Ecto neural progenitor cell (in vitro differentiated cells): Measurements from ENCODE around the gene NUP205.

Experiments used
- DNase-seq: peaks from one replicate; pipeline ENCODE4 v3.0.0-alpha.2; 2018; ENCODE audit warnings: low spot score

The NUP205 gene

GRCh38 chr7:135552148-135552547, 5.6 kb upstream of the NUP205 start:
- DNase-seq, result no peak

DNA sequence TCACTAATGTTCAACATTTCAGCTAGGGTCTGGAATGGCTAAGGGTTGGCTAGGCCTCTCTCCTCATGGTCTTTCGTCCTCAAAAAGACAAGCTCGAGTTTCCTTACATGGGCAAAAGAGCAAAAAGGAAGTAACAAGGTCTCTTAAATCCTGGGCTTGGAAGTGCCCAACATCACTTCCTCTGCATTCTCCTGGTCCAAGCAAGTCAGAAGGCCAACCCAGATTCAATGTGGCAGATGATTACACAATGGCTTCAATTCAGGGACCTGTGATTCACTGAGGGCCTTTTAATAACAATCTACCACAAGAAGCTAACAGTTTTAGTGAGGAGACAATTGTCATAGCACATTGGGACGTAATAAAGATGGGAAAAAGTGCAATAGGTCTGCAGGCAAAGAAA, 4.4 kb upstream of the NUP205 start:
- no peak for DNase-seq

GRCh38 chr7:135558337-135558767, 635 bp downstream of the NUP205 start:
- peak; percentile 63 for DNase-seq

DNA sequence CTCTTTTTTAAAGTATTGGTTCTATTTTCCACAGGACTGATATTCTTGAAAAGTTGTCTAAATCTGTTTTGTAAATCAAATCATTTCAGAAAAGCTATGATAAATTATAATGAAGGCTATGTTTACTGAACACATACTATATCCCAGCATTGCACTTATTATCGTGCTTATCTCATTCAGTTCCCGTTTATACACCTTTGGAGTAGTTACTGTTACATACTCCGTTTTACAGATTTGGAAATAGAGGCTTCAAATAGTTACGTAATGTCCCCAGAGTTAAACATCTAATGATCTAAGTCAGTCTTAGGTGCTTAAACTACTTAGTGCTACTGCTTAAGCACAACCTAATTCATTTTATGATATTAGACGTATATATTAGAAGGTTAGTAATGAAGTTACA, 1.2 kb downstream of the NUP205 start:
- no peak for DNase-seq

- DNase-seq, result no peak
Measured at GRCh38 chr7:135560631-135561030, 2.9 kb downstream of the NUP205 start.

DNA sequence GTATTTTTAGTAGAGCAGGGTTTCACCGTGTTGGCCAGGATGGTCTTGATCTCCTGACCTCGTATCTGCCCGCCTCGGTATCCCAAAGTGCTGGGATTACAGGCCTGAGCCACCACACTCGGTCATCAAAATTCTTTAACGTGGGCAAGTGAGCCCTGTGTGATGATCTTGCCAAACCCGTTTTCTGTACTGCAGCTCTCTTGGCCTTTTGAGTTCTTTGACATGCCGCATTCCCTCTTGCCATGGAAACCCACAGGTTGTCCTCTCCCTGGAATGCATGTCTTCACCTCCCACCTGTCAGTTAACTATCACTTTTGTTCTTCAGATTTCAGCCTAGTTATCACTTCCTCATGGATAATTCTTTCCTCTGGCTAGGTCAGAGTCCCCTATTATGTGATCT, 5.0 kb downstream of the NUP205 start:
- DNase-seq, result no peak

DNA sequence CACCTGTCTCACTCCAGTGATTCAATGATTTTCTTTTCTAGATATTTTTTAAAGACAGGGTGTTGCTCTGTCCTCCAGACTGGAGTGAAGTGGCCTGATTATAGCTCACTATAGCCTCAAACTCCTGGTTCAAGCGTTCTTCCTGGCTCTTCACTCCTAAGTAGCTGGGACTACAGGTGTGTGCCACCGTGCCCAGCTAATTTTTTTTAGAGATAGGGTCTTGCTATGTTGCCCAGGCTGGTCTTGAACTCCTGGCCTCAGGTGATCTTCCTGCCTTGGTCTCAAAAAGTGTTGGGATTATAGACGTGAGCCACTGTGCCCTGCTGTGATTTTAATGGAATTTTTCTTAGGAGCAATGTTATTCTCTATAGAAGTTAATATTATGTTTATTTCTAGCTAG, 14.1 kb downstream of the NUP205 start:
- no peak for DNase-seq

- no peak for DNase-seq
Measured at GRCh38 chr7:135573541-135573940, 15.8 kb downstream of the NUP205 start.

DNA sequence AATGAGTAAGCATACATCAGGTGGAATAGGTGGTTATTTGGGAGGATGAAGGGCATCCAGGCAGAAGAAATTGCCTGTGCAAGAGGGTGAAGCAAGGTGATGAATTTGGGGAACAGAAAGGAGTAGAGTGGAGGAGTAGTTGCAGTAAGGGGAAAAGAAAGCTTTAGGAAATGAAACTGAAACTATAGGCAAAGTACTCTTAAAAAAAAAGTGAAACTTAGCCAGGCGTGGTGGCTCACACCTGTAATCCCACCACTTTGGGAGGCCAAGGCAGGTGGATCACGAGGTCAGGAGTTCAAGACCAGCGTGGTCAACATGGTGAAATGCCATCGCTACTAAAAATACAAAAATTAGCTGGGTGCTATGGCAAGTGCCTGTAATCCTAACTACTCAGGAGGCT, 17.6 kb downstream of the NUP205 start:
- DNase-seq, result no peak

- no peak for DNase-seq
Measured at GRCh38 chr7:135578569-135578968, 20.9 kb downstream of the NUP205 start.

GRCh38 chr7:135584362-135585353, 26.9 kb downstream of the NUP205 start:
- no peak for DNase-seq

- no peak for DNase-seq
Measured at GRCh38 chr7:135597181-135597925, 39.6 kb downstream of the NUP205 start.

DNA sequence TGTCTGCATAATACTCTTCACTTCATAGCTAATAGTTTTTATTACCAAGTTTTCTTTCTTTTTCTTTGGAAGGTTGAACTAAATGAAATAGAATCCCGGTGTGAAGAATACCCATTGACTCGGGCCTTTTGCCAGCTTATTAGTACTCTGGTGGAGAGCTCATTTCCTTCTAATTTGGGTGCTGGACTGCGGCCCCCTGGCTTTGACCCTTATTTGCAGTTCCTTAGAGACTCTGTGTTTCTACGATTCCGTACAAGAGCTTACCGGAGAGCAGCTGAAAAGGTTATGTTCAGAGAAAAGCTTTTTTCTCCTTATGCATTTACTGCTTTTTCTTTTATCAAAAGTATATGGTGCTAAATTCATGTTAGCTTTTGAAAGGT, 40.2 kb downstream of the NUP205 start:
- no peak for DNase-seq

- DNase-seq, result no peak
Measured at GRCh38 chr7:135599471-135599870, 41.8 kb downstream of the NUP205 start.

DNA sequence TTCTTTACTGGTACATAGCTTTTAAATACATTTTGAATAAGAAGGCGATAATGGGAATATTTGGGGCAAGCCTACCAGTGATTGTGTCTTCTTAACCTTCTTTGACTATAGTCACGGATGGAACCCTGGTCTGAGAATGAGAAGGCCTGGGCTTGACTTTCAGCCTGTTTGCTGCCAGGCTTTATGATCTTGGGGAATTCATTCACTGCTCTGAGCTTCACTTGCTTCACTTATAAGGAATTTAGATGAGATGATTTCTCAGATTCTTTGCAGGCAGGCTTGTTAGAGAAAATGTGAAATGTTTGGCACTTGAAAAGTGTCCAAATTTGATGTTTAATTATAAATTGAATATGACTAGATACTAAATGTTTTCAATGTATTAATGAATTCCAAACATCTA, 42.5 kb downstream of the NUP205 start:
- DNase-seq, result no peak

- no peak for DNase-seq
Measured at GRCh38 chr7:135601182-135601581, 43.5 kb downstream of the NUP205 start.

GRCh38 chr7:135602304-135602703, 44.6 kb downstream of the NUP205 start:
- no peak for DNase-seq

DNA sequence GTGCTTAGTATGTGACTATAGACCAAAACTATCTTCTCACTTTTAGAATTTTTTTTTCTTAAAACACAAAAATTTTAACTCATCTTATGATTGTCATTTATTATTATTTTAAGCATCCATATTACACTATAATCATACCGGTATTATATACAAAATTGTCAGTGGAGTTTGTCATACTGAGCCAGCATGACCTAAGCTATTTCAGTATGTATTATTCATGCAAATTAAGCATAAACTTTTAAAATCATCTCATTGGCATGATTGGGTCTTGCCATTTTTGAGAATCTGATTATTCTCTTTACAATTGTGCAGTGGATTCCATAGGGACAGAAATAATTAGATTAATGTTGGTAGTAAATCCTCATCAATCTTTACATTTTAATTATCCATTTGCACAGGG, 58.4 kb downstream of the NUP205 start:
- DNase-seq, result no peak

DNA sequence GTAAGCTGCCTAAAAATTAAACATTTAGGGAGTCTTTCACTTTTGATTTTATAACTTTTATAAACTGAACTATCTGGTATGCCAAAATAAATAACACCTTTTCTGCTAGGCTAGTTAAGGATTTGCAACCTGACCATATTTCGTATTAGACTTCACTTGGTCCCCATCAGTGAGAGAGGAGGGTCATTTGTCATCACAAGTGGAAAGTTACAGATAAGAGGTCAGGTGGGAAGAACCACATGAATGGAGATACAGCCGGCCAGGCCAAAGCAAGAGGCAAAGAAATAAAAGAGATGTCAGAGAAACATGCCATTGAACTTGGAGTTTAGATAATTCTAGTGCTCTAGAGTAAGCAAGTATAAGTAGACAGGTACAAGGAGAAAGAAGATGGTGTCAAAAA, 60.1 kb downstream of the NUP205 start:
- no peak for DNase-seq

GRCh38 chr7:135618510-135618909, 60.8 kb downstream of the NUP205 start:
- DNase-seq, result no peak

DNA sequence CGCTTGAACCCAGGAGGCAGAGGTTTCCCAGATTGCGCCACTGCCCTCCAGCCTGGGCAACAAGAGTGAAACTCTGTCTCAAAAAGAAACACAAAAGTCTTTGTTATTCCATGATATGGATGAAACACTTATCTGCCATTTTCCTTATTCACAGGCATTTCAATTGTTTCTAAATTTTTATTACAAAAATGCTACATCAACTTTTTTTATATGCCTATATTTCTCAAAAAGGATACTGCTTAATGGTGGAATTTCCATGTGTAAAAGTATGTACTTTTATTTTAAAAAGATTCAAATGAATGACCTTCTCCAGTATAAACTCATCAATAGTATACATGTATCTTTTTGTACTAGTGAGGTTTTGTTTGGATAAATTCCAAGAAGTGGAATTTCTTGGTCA, 62.7 kb downstream of the NUP205 start:
- no peak for DNase-seq

- no peak for DNase-seq
Measured at GRCh38 chr7:135620980-135621850, 63.5 kb downstream of the NUP205 start.
